ENCODE measurements around the gene RBM33.

The RBM33 gene

GRCh38 chr7:155781433-155781832 lies 137.0 kb downstream of the RBM33 start:
- no peak for DNase-seq

- DNase-seq: no peak
Measured at GRCh38 chr7:155782466-155782865, 138.0 kb downstream of the RBM33 start.

GRCh38 chr7:155785536-155785935 lies 141.1 kb downstream of the RBM33 start:
- DNase-seq: no peak

GRCh38 chr7:155786491-155786890 lies 142.0 kb downstream of the RBM33 start:
- no peak for DNase-seq

GRCh38 chr7:155787171-155787851 lies 142.8 kb downstream of the RBM33 start:
- DNase-seq: no peak

- DNase-seq: no peak
Measured at GRCh38 chr7:155788616-155789000, 144.1 kb downstream of the RBM33 start.

GRCh38 chr7:155789001-155789725 lies 144.7 kb downstream of the RBM33 start:
- DNase-seq: no peak

- no peak for DNase-seq
Measured at GRCh38 chr7:155790666-155791065, 146.2 kb downstream of the RBM33 start.

- DNase-seq: no peak
Measured at GRCh38 chr7:155791214-155791737, 146.8 kb downstream of the RBM33 start.

- DNase-seq: no peak
Measured at GRCh38 chr7:155791836-155792235, 147.4 kb downstream of the RBM33 start.

GRCh38 chr7:155792315-155792960 lies 148.0 kb downstream of the RBM33 start:
- no peak for DNase-seq

- DNase-seq: no peak
Measured at GRCh38 chr7:155792999-155793560, 148.6 kb downstream of the RBM33 start.

- no peak for DNase-seq
Measured at GRCh38 chr7:155793720-155794119, 149.3 kb downstream of the RBM33 start.

GRCh38 chr7:155794196-155794595 lies 149.7 kb downstream of the RBM33 start:
- DNase-seq: no peak

GRCh38 chr7:155795401-155795800 lies 150.9 kb downstream of the RBM33 start:
- DNase-seq: no peak

- DNase-seq: no peak
Measured at GRCh38 chr7:155795951-155796350, 151.5 kb downstream of the RBM33 start.

- peak; percentile 17 for DNase-seq
Measured at GRCh38 chr7:155796381-155797261, 152.2 kb downstream of the RBM33 start.

- DNase-seq: no peak
Measured at GRCh38 chr7:155797262-155798250, 153.1 kb downstream of the RBM33 start.

GRCh38 chr7:155798673-155799439 lies 154.4 kb downstream of the RBM33 start:
- DNase-seq: peak; percentile 43

GRCh38 chr7:155799514-155799913 lies 155.1 kb downstream of the RBM33 start:
- no peak for DNase-seq

All from NCI-H2029 treated with DMSO at 0.1 percent for 48 hours (cell line).